GM12878 (cell line): Measurements from ENCODE around the gene TRAF3IP3. TPM values are rescaled to one million over a fixed set of nuclear protein-coding genes. Genes with fewer than 3 reads are reported as not detected.

Source experiments
- ATAC-seq: fragments of 200-7000 bp; cut with Tn5 transposase; 3 replicates; pipeline ENCODE4 v1.9.1; 2020; ENCODE audit warnings: mild to moderate bottlenecking, moderate library complexity
- BruUV-seq: library from RNA; stranded (reverse); fragments of 400-500 nt; replicated peaks from 2 replicates; lab custom pipeline; 2021; lab: Mats Ljungman, UMichigan
- CTCF ChIA-PET: fragments of 300-600 bp; sonication (Branson Sonifier 250); formaldehyde crosslinking; extraction: SDS; loops from one replicate; lab custom pipeline; 2021; ENCODE audit warnings: inconsistent platforms; lab: Yijun Ruan, JAX
- POLR2A ChIA-PET: fragments of 350-600 bp; formaldehyde crosslinking; extraction: SDS; loops from one replicate; lab custom pipeline; 2021; ENCODE audit warnings: inconsistent platforms; lab: Charles Lee
- RAD21 ChIA-PET: fragments of 300-600 bp; sonication (Branson Sonifier 250); formaldehyde crosslinking; loops from one replicate; lab custom pipeline; 2023; ENCODE audit warnings: antibody characterized with exemption; ENCODE audit not compliant: unreplicated experiment; lab: Charles Lee
- SMC1A ChIA-PET: fragments of 300-600 bp; sonication (Branson Sonifier 250); formaldehyde crosslinking; loops from one replicate; lab custom pipeline; 2023; ENCODE audit not compliant: unreplicated experiment, uncharacterized antibody; lab: Charles Lee
- DNase-seq: peaks from one replicate; pipeline ENCODE4 v3.0.0-alpha.2; 2011; ENCODE audit warnings: low read depth, low spot score
- FAIRE-seq: peaks from 3 replicates; lab custom pipeline; 2011; peaks lifted over from hg19 to GRCh38; lab: Jason Lieb, UNC
- H2AFZ ChIP-seq: 2 replicates; pipeline ENCODE4 v1.6.0; 2011; ENCODE audit warnings: low read depth, low read length, control low read depth; ENCODE audit not compliant: control insufficient read depth
- H3K27ac ChIP-seq: 2 replicates; pipeline ENCODE4 v1.5.1; 2011; ENCODE audit warnings: control low read depth; ENCODE audit not compliant: control insufficient read depth, insufficient read depth
- H3K27me3 ChIP-seq, 2 experiments: replicated peaks in 1 of 2; 2 replicates each; pipeline versions ENCODE4 v1.6.0 to v1.6.1; 2011; ENCODE audit warnings: low read length in 1 of 2; ENCODE audit not compliant: control insufficient read depth in 2 of 2, insufficient read depth in 2 of 2
- H3K36me3 ChIP-seq, 2 experiments: 2 replicates each; pipeline ENCODE4 v1.5.1; 2011; ENCODE audit warnings: low read length in 1 of 2; ENCODE audit not compliant: control insufficient read depth in 2 of 2, insufficient read depth in 2 of 2
- H3K4me1 ChIP-seq: 2 replicates; pipeline ENCODE4 v1.6.1; 2011; ENCODE audit warnings: mild to moderate bottlenecking, low read length, moderate library complexity, mixed read lengths; ENCODE audit not compliant: control insufficient read depth, insufficient read depth
- H3K4me2 ChIP-seq: 2 replicates; pipeline ENCODE4 v1.6.0; 2011; ENCODE audit warnings: control low read depth; ENCODE audit not compliant: control insufficient read depth, insufficient read depth
- H3K4me3 ChIP-seq: fragments of 200-600 bp; sonication (generic); 2 replicates; pipeline ENCODE4 v1.5.1; 2016
- H3K79me2 ChIP-seq: 2 replicates; pipeline ENCODE4 v1.6.0; 2011; ENCODE audit warnings: low read length; ENCODE audit not compliant: control insufficient read depth, insufficient read depth
- H3K9ac ChIP-seq: 2 replicates; pipeline ENCODE4 v1.8.0; 2011; ENCODE audit warnings: low read length, control low read depth, mixed read lengths; ENCODE audit not compliant: control insufficient read depth, insufficient read depth
- H3K9me3 ChIP-seq: replicated peaks from 3 replicates; pipeline ENCODE4 v1.5.1; 2011; ENCODE audit warnings: mild to moderate bottlenecking, low read length; ENCODE audit not compliant: control insufficient read depth, insufficient read depth
- H4K20me1 ChIP-seq: 2 replicates; pipeline ENCODE4 v1.6.0; 2011; ENCODE audit not compliant: control insufficient read depth, insufficient read depth
- BCL11A ChIP-seq: IDR thresholded peaks from 2 replicates; pipeline ENCODE4 v1.6.1; 2011; ENCODE audit warnings: low read depth, low read length
- CEBPB ChIP-seq, 2 experiments: fragments of 150-350 bp in 1 of 2; IDR thresholded peaks; 2 replicates each; pipeline ENCODE4 v1.6.1; 2012 to 2014; ENCODE audit warnings: low read depth in 2 of 2, low read length in 2 of 2, borderline replicate concordance in 1 of 2, inconsistent platforms in 1 of 2
- FOS ChIP-seq: IDR thresholded peaks from 3 replicates; pipeline ENCODE4 v1.6.1; 2011; ENCODE audit warnings: borderline replicate concordance; ENCODE audit not compliant: insufficient read length; ENCODE audit errors: extremely low read depth
- IKZF2 ChIP-seq, 2 experiments: fragments of 450-650 bp; IDR thresholded peaks; 2 replicates each; pipeline ENCODE4 v1.6.1; 2017; ENCODE audit warnings: mild to moderate bottlenecking in 2 of 2, moderate library complexity in 2 of 2
- SREBF1 ChIP-seq: IDR thresholded peaks from 2 replicates; pipeline ENCODE4 v1.6.1; 2012; ENCODE audit warnings: mild to moderate bottlenecking, low read length
- SRF ChIP-seq, 2 experiments: IDR thresholded peaks; 2 replicates each; pipeline ENCODE4 v1.6.1; 2011; ENCODE audit warnings: low read depth in 2 of 2, low read length in 2 of 2, mild to moderate bottlenecking in 1 of 2, moderate library complexity in 1 of 2
- USF2 ChIP-seq: IDR thresholded peaks from 2 replicates; pipeline ENCODE4 v1.6.1; 2011; ENCODE audit warnings: low read depth, low read length, improper control_type of control experiment, borderline replicate concordance
- WGBS: methylation state at CpG from one replicate; pipeline ENCODE4 v1.1.6; 2016; ENCODE audit warnings: low lambda C conversion rate; ENCODE audit not compliant: insufficient replicate concordance, insufficient coverage; ENCODE audit errors: missing lambda C conversion rate; 5-methylcytosine and 5-hydroxymethylcytosine counted together
- in situ Hi-C: fragments of 300-500 bp; cut with MboI; formaldehyde crosslinking; loops from 9 replicates; pipeline ENCODE4 v1.14.3; 2018; ENCODE audit warnings: mixed read lengths
- intact Hi-C: fragments of 100-400 bp; cut with micrococcal nuclease; formaldehyde crosslinking; loops from one replicate; pipeline ENCODE4 v1.14.2; 2022; ENCODE audit not compliant: unreplicated experiment
- polyA plus RNA-seq, 11 experiments: library from polyadenylated mRNA; depleted of rRNA in 4 of 11; unstranded in 6 of 11; stranded (reverse) in 5 of 11; fragments of >200 nt; fragmentation: Nextera tagmentation in 4 of 11; fragmentation: Illumina TruSeq in 1 of 11; extraction: Ambion mirVana in 4 of 11; extraction: Trizol in 1 of 11; gene quantifications; 1 replicate in 1 of 11; 2 replicates in 10 of 11; pipeline versions ENCODE4 v1.2.1 to v1.2.3, GENCODE V29; 2011 to 2016; ENCODE audit warnings: inconsistent platforms in 2 of 11, missing spikeins in 2 of 11, low read depth in 1 of 11
- total RNA-seq, 4 experiments: library from RNA; depleted of rRNA in 3 of 4; stranded (reverse); fragments of >200 nt in 3 of 4; fragmentation: Illumina TruSeq in 1 of 4; extraction: Trizol in 1 of 4; gene quantifications; 2 replicates each; pipeline versions ENCODE4 v1.2.1 to v1.2.3, GENCODE V29; 2013 to 2021
- TF ChIP-seq, protein P1 (sequence below): fragments of 450-650 bp; IDR thresholded peaks from 2 replicates; pipeline ENCODE4 v1.6.1; 2017; ENCODE audit warnings: low read depth, mild to moderate bottlenecking, moderate library complexity

The TRAF3IP3 gene
- total and polyA plus RNA-seq, 10 of the 15 experiments (the other 5 are each of a cell fraction or from before 2014, with no cell fraction given) = 61.6 to 121 (median 96.5) TPM

DNA sequence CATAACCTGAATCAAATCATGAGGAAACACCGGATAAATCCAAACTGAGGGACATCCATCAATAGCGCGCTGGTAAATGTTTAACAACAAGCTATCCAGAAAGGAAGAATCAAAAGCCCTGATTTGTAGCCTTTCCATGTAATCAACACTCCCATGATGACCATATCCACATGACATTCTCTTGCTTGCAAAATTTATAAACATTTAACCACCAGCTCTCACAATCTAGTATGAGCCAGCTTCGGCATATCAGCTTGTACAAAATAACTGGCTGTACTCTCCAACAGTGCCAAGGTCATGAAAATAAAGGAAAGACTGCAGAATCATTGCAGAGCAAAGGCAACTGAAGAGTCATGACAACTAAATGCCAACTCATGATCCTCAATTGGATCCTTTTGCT lies 35.5 kb upstream of the TRAF3IP3 start:
- CTCF ChIA-PET = no interaction called here
- FAIRE-seq (no peak), ATAC-seq (no peak), DNase-seq (no peak)
- H3K79me2 ChIP-seq = no peaks in the 10 kb centered on the region
- RAD21 ChIA-PET = no interaction called here
- no peaks in the 10 kb centered on the region for H3K9me3 ChIP-seq
- no peak overlapping the region for H3K4me2 ChIP-seq
- H3K27me3 ChIP-seq = no peaks in the 10 kb centered on the region
- no peak overlapping the region for H3K27ac ChIP-seq
- intact Hi-C loops = no loop called here
- H4K20me1 ChIP-seq = no peaks in the 10 kb centered on the region
- no peak overlapping the region for H2AFZ ChIP-seq
- H3K36me3 ChIP-seq = no peaks in the 10 kb centered on the region
- WGBS = 87% methylated on average over 4 of the region's 4 CpGs
- no peaks in the 10 kb centered on the region; the same call in 1 of the 2 replicates for H3K4me1 ChIP-seq
- SMC1A ChIA-PET = interaction anchor here (1.5 kb wide), 1 partner anchor 14 kb away, joined by 3 read pairs; no protein-coding TSS in a partner anchor
- no peak overlapping the region for H3K9ac ChIP-seq
- no peak overlapping the region for H3K4me3 ChIP-seq
- POLR2A ChIA-PET = no interaction called here
- in situ Hi-C loops = no loop called here
- BruUV-seq = no TSS peak
- TF ChIP-seq CEBPB (IDR thresholded peaks at IDR 0.05; ENCODE audit: borderline replicate concordance in 1 of 2, low read depth in 2 of 2, low read length in 2 of 2) (no peak), BCL11A (no peak), FOS (no peak), USF2 (no peak), IKZF2 (IDR thresholded peaks at IDR 0.05) (no peak), SREBF1 (no peak), SRF (IDR thresholded peaks at IDR 0.05; ENCODE audit: low read depth in 2 of 2, low read length in 2 of 2) (no peak)
- TF ChIP-seq, protein P1, sequence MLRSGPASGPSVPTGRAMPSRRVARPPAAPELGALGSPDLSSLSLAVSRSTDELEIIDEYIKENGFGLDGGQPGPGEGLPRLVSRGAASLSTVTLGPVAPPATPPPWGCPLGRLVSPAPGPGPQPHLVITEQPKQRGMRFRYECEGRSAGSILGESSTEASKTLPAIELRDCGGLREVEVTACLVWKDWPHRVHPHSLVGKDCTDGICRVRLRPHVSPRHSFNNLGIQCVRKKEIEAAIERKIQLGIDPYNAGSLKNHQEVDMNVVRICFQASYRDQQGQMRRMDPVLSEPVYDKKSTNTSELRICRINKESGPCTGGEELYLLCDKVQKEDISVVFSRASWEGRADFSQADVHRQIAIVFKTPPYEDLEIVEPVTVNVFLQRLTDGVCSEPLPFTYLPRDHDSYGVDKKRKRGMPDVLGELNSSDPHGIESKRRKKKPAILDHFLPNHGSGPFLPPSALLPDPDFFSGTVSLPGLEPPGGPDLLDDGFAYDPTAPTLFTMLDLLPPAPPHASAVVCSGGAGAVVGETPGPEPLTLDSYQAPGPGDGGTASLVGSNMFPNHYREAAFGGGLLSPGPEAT = no peak
